Gastrocnemius medialis (tissue), 4 donors: ENCODE measurements around the gene SLC34A3. TPM values are rescaled to one million over a fixed set of nuclear protein-coding genes. Genes with fewer than 3 reads are reported as not detected.

Experiments used
- ATAC-seq, 2 donors: fragments of 150-250 bp; one replicate each; pipeline ENCODE4 v1.9.1; 2016
- DNase-seq, 2 donors: peaks; one replicate each; pipeline ENCODE4 v3.0.0-alpha.2; 2019
- H3K27ac ChIP-seq, 4 donors: fragments of 200-600 bp; sonication (generic); 1 replicate in 1 of 4; 2 replicates in 3 of 4; pipeline ENCODE4 v1.5.1; 2016 to 2018; ENCODE audit warnings: mild to moderate bottlenecking in 2 of 4, moderate library complexity in 1 of 4
- H3K27me3 ChIP-seq, 3 donors: fragments of 200-600 bp; sonication (generic) in 2 of 3; 1 replicate in 1 of 3; 2 replicates in 2 of 3; pipeline versions ENCODE4 v1.5.1 to v1.6.0; 2016 to 2019; ENCODE audit warnings: mild to moderate bottlenecking in 1 of 3, moderate library complexity in 1 of 3
- H3K36me3 ChIP-seq, 2 donors: fragments of 200-600 bp; sonication (generic) in 1 of 2; one replicate each; pipeline ENCODE4 v1.5.1; 2017 to 2018
- H3K4me1 ChIP-seq, 2 donors: fragments of 200-600 bp; sonication (generic) in 1 of 2; one replicate each; pipeline ENCODE4 v1.5.1; 2016 to 2017; ENCODE audit warnings: mild to moderate bottlenecking in 2 of 2
- H3K4me3 ChIP-seq, 4 donors: fragments of 200-600 bp; sonication (generic) in 3 of 4; 1 replicate in 1 of 4; 2 replicates in 3 of 4; pipeline ENCODE4 v1.5.1; 2016 to 2019; ENCODE audit warnings: mild to moderate bottlenecking in 2 of 4
- H3K9me3 ChIP-seq, 3 donors: fragments of 200-600 bp; sonication (generic) in 2 of 3; 1 replicate in 1 of 3; 2 replicates in 2 of 3; pipeline ENCODE4 v1.5.1; 2016 to 2019
- CTCF ChIP-seq, 5 experiments: fragments of 450-650 bp in 3 of 5; fragments of 200-600 bp in 2 of 5; sonication (generic) in 2 of 5; IDR thresholded peaks in 4 of 5; conservative IDR thresholded peaks in 1 of 5; 1 replicate in 4 of 5; 2 replicates in 1 of 5; pipeline ENCODE4 v1.5.1; 2016 to 2019; ENCODE audit warnings: antibody characterized with exemption in 5 of 5, mild to moderate bottlenecking in 3 of 5, moderate library complexity in 3 of 5
- POLR2A ChIP-seq, 2 donors: fragments of 450-650 bp; IDR thresholded peaks; one replicate each; pipeline ENCODE4 v1.6.1; 2017; ENCODE audit warnings: antibody characterized with exemption in 2 of 2, mild to moderate bottlenecking in 2 of 2, moderate library complexity in 2 of 2
- in situ Hi-C, 4 donors: fragments of 200-750 bp; cut with MboI; loops; one replicate each; pipeline versions ENCODE4 v1.15.0 to v1.8.0; 2017; ENCODE audit warnings: low sequenced_read_pairs in 4 of 4
- intact Hi-C: fragments of 100-400 bp; cut with DNase I; formaldehyde crosslinking; loops from one replicate; pipeline ENCODE4 v1.15.1; 2023; ENCODE audit warnings: low total_unique reads
- total RNA-seq, 4 donors: library from RNA; depleted of rRNA; stranded (reverse); fragments of >200 nt; gene quantifications; one replicate each; pipeline versions ENCODE4 v1.1.0 to v1.2.3, GENCODE V29; 2016

The SLC34A3 gene
- total RNA-seq, 4 donors from 2014 or later: not detected

- DNase-seq (no peak), ATAC-seq (no peak)
- in situ Hi-C loops (loop anchor here in 1 of 4 donors (10.0 kb wide), 1 partner anchor 94 kb away; no protein-coding TSS in a partner anchor), intact Hi-C loops (no loop called here)
- TF ChIP-seq POLR2A (IDR thresholded peaks at IDR 0.05) (no peak), CTCF (IDR thresholded peaks at IDR 0.05 in 4 of 5, conservative IDR thresholded peaks at IDR 0.05 in 1 of 5) (no peak)
- Histone ChIP-seq H3K36me3 (no peaks in the 10 kb centered on the region), H3K4me1 (peaks cover 10 to 26% of the 10 kb centered on the region in 2 donors), H3K27ac (no peak overlapping the region), H3K9me3 (no peaks in the 10 kb centered on the region), H3K27me3 (no peaks in the 10 kb centered on the region), H3K4me3 (no peak overlapping the region)
Observed at GRCh38 chr9:137218754-137219271, 11.9 kb upstream of the SLC34A3 start.

- Histone ChIP-seq H3K36me3 (no peaks in the 10 kb centered on the region), H3K9me3 (no peaks in the 10 kb centered on the region), H3K27ac (no peak overlapping the region), H3K4me3 (no peak overlapping the region), H3K4me1 (peaks cover 17 to 32% of the 10 kb centered on the region in 2 donors), H3K27me3 (no peaks in the 10 kb centered on the region)
- no peak for TF ChIP-seq CTCF (IDR thresholded peaks at IDR 0.05 in 4 of 5, conservative IDR thresholded peaks at IDR 0.05 in 1 of 5)
- no peak for TF ChIP-seq POLR2A (IDR thresholded peaks at IDR 0.05)
- no peak for DNase-seq
- ATAC-seq: no peak
- intact Hi-C loops (loop anchor here (5.0 kb wide), 1 partner anchor 47 kb away; no protein-coding TSS in a partner anchor), in situ Hi-C loops (loop anchor here in 2 of 4 donors (10.0 kb wide), 1 partner anchor 95 kb away; no protein-coding TSS in a partner anchor)
Observed at GRCh38 chr9:137219757-137220316, 10.9 kb upstream of the SLC34A3 start.

- TF ChIP-seq CTCF (IDR thresholded peaks at IDR 0.05 in 4 of 5, conservative IDR thresholded peaks at IDR 0.05 in 1 of 5) (no peak), POLR2A (IDR thresholded peaks at IDR 0.05) (no peak)
- intact Hi-C loops (loop anchor here (5.0 kb wide), 1 partner anchor 47 kb away; no protein-coding TSS in a partner anchor), in situ Hi-C loops (loop anchor here in 1 of 4 donors (10.0 kb wide), 1 partner anchor 96 kb away; no protein-coding TSS in a partner anchor)
- H3K4me3 ChIP-seq: no peak overlapping the region
- no peaks in the 10 kb centered on the region for H3K9me3 ChIP-seq
- H3K27me3 ChIP-seq: no peaks in the 10 kb centered on the region
- ATAC-seq: no peak
- no peak overlapping the region for H3K27ac ChIP-seq
- peaks cover 17 to 32% of the 10 kb centered on the region in 2 donors for H3K4me1 ChIP-seq
- DNase-seq: no peak
- H3K36me3 ChIP-seq: no peaks in the 10 kb centered on the region
Observed at GRCh38 chr9:137220317-137221094, 10.2 kb upstream of the SLC34A3 start.

- intact Hi-C loops: loop anchor here (5.0 kb wide), 1 partner anchor 46 kb away; no protein-coding TSS in a partner anchor
- DNase-seq (no peak), ATAC-seq (no peak)
- in situ Hi-C loops: loop anchor here in 1 of 4 donors (10.0 kb wide), 1 partner anchor 96 kb away; no protein-coding TSS in a partner anchor
- Histone ChIP-seq H3K4me1 (peaks cover 17 to 32% of the 10 kb centered on the region in 2 donors), H3K4me3 (peak overlapping the region in 2 of 4 donors; percentile 49 to 50), H3K36me3 (no peaks in the 10 kb centered on the region), H3K27ac (no peak overlapping the region), H3K9me3 (no peaks in the 10 kb centered on the region), H3K27me3 (no peaks in the 10 kb centered on the region)
- no peak for TF ChIP-seq CTCF (IDR thresholded peaks at IDR 0.05 in 4 of 5, conservative IDR thresholded peaks at IDR 0.05 in 1 of 5)
- TF ChIP-seq POLR2A (IDR thresholded peaks at IDR 0.05): no peak
Observed at GRCh38 chr9:137221095-137221505, 9.6 kb upstream of the SLC34A3 start.
